Activated gamma-delta T cell treated with Interleukin-2 at 50 U/mL for 16 hours (primary cell): Measurements from ENCODE around the gene KRT77.

Experiments used
- DNase-seq: peaks from one replicate; pipeline ENCODE4 v3.0.0-alpha.2; 2020

KRT77 gene

DNA sequence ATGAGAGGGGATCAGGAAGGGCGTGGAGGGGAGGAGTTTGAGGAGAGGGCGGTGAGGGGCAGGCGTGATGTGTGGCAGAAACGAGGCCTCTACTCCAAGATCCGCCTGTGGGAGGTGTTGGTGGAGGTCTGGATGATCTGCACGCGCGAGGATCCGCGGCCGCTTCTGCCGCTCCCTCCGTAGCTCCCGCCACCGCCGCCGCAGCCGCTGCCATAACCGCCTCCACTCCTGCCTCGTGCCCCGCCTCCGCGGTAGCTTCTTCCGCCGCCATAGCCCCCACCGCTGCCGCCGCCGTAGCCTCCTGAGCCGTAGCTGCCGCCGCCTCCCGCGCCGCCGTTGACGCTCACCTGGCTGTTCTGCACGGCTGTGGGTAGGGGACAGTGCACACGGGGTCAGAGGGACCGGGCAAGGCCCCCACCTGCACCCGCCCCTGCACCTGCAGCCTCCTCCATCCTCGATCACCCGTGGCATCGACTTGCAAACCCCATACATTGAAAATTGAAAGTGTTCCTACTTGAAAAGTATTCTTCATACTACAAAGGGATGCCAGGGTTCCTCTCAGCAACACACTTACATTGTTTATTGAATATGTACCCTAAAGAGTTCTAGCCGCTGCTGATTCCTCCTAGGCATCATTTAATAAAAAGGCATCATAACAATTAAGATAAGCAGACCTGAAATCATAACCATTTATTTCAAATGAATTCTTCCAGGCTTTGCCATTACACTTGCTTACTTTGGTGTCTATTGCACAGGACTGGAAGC is 12.1 kb downstream of the KRT77 start:
- DNase-seq, result peak; percentile 46

DNA sequence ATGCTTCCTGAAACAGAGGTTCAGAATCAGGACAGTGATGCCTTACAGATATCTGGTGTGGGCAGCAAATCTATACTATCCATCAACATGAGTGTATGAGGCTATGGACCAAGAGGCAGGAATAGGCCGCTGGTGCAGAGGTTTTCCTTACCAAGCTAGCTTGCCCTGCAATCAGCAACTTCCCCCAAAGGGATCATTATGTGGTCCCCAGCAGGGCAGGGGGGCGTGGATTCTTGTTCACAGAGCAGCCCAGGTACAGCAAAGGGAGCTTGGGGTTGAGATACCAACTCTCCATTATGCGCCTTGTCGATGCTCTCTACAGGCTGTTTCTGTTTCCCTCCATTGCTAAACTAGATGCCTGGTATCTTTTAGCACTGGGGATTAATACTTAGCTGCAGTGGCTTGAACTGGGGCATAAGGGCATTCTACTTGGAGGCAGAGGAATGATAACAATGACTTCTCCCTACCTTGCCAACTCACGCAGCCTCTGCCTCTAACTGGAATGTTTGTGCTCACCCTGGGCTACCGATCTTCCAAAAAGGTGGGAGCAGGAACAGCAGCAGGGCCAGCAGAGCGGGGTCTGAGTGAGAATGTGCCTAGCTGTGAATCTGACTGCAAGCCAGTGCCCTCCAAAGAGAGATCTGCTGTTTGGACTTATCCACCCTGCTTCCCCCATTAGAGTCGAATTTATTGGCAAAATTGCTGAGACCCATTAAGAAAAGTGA is 12.8 kb downstream of the KRT77 start:
- no peak for DNase-seq

DNA sequence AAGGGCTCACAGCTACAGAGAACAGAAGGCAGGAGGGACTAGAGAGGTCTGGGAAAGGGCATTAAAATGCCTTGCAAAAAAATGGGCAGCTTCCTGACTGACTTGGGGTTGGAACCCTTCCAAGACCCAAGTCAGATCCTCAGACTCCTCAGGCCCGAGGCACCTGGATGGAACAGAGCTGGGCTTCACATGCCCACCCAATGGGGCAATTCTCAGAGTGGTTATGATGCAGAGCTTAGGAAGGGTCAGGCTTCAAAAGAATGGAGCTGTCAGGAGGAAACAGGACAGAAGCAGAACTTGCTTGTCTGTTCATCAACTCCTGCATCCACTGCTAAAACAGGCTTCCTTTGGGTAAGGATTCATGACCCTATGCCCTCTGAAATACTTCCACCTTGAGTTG is 13.4 kb downstream of the KRT77 start:
- DNase-seq, result no peak

DNA sequence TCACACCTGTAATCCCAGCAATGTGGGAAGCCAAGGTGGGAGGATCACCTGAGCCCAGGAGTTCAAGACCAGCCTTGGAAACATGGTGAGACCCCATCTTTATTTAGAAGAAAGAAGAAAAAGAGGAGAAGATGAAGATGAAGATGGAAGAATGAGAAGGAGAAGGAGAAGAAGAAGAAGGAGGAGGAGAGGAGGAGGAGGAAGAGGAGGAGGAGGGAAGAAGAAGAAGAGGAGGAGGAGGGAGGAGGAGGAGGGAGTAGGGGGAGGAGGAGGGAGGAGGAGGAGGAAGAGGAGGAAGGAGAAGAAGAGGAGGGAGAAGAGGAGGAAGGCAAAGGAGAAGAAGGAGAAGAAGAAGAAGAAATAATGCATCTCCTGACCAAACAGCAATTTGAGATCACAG is 14.1 kb downstream of the KRT77 start:
- DNase-seq, result no peak

DNA sequence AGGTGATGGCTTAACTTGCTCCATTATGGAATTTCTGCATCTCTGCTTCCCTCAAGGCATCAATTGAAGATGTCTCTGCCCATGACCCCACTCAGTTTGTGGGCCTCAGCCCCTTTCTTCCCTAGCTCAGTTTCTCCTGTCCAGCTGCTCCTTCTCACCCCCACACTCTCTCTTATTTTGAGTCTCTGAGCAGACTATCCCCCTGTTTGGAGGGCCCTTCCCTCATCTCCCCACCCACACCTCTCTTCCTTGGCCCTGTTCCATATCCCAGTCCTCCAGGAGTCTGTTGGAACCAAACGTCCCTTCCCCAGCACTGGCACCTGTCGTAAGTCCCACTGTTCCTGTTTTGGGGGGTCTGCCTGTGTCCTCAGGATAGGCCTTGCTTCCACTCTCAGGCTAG is 14.8 kb downstream of the KRT77 start:
- no peak for DNase-seq

DNA sequence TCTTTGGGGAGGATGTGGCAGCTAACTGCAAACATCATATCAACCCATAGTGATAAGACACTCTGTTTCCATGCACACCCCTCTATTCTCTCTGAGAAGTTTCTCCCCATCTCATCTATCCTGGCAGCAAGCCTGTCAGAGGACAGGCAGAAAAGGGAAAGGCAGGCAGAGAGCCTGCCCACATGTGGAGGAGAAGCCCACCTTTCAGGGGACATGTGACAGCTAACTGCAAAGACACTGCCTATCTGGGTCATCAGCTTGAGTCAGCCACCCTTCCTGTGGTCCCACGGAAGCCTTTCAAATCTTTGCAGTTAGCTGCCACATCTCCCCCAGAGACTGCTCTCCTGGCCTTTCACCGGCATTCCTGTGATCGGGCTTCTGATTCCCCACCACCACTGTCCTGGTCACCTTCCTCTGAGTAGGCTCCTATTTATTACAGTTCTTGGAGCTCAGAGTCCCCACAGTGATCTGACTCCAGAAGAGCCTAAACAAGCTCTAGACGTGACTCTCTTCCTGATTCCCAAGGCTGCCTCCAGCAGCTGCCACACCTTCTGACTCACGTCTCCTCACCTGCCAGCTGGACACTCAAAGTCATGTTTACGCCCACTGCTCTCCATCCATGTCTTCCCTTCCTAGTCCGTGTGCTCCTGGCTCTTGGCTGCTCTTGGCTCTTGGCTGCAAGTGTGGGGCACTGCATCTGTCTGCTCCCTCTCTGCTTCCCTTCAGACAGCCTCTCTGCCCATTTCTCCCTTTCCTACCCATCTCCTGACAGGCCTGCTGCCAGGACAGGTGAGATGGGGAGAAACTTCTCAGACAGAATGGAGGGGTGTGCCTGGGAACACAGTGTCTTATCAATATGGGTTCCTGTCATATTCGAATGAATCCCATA is 15.6 kb downstream of the KRT77 start:
- no peak for DNase-seq

DNA sequence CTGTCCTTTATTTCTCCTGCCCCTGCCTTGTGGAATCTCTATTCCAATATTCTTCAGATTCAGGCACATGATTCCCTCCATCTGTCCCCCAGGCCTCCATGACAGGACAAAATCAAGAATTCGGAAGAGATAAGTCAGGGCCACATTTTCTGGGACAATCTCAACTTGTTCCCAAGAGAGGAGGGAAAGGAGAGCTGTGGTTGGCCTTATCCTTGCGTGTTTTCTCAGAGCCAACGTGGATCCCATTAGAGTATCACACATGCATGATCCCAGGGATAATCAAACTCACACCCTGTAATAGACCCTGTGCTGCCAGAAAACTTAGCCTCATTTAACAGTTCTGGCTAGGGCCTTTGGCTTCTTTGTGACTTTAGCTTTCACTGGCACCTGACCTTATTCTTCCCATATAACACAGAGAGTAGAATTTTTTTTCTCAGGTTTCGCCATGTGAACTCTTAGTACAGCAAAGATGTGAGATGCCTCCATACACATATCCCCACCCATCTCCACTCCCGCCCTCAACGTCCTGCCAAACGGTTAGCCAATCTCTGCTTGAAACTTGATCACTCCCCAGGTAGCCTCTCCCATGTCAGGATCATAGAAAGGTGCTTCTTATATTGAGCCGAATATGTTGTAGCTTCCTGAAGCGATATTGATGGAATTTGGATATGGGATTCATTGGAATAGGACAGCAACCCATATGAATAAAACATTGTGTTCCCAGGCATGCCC is 16.4 kb downstream of the KRT77 start:
- no peak for DNase-seq

DNA sequence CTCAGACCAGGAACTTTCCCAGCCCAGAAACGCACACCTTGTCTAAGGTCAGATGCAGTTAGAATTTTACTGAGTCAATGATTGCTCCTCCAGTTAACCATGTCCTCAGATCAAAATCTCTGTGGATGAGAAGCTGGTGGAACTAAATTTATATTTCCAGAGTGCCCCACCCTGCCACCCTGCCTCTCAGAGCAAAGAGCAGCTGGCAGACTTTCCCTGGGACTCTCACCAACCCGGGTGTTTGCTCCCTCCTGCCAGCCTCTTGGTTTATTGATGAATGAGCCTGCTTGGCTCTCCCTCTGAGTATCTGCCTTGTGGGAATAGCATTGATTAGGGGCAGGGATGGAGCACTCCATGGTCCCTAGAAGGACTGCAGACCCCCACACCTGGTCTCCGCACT is 17.3 kb downstream of the KRT77 start:
- DNase-seq, result no peak

DNA sequence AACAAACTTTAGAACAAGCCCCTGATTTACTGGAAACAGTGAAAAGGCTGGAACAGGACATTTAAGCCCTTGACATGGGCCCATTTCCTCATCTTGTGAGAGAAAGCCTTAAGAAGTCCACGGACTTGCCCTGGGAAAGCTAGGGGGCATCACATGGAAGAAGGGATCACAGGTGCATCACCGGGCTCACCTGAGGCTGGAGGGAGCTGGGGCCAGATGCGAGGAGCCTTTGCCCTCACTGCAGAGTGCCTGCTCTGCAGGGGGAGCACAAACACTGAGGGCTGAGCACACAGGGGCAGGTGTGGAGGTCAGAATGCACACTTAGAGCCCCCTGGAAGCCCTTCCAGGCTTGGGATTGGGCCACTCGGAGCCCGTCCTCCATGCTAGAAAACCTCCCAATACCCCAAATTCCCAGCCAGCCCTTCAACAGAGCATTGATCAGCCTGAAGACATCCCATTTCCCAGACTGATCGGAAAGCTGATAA is 17.9 kb downstream of the KRT77 start:
- no peak for DNase-seq

DNA sequence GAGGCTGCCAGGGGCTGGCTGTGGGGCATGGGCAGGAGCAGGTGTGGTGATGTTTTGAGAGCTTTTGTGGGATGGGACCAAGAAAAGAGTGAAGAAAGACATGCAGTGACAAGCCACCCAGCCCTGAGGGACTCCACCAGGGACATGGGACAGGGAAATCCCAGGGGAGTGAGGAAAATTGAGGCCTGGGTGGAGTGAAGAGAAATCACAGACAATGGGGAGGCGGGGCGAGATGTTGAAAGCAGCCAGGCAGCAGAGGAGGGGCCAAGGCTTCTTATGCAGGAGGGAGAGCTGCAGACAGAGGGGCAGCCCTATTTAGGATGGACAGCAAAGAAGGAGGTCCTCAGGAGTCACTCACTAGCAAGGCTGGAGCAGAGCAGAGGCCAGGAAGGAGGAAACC is 18.9 kb downstream of the KRT77 start:
- no peak for DNase-seq

DNA sequence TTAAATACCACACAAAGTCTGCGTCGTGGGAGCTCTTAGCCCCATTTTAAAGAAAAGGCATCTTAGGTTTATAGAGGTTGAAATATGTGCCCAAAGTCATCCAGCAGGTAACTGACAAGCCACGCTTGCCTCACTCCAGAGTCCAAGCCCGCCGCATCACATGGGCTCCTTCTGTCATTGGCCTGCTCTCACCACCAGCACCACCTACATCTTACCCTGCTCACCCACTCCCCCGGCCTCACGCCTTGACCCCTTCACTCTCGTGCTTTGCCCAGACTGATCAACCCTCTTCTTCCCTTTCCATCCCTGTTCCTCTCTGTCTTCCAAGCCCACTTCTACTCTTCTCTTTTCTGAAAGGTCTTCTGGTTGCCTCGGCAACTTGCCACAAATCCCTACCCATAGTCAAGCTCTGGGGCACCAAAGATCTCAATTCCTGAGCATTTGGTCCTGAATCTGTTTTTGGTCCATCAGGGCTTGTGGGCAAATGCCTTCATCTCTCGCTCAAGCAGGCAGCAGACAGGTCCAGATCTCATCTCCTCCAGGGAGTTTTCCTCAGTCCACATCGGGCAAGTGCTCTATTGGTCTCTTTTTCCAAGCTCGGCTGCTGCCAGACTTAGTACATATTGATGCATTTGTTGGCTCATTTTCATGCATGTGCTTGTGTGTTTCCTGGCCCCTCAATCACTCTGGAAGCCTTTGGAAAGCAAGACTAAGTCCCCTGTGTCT is 19.6 kb downstream of the KRT77 start:
- no peak for DNase-seq

DNA sequence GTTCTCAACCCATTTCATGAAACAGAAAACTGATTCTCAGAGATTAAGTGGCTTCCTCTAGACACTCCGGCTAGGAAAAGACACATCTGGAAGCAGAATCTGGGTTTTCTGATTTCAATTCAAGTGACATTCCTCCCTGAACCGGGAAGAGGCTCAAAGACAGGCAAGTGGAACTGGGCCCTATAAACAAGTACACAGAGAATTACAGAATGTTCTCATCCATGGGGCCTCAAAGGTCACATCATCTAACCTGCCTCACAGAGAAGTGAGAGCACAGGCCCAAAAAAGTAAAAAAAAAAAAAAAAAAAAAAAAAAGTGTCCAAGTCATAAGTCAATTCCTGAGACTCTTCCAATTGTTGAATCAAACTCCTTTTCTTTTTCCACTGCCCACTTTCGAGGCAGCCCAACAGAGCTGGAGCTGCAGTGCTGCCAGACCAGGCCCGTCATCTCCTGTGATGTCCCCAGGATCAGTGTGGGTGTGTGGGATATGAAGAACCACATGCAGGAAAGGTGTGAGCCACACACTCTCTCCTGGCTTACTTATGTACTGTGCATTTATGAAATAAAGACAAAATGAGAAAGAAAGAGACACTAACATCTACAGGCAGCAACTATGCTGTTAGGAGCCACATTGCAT is 20.3 kb downstream of the KRT77 start:
- no peak for DNase-seq

DNA sequence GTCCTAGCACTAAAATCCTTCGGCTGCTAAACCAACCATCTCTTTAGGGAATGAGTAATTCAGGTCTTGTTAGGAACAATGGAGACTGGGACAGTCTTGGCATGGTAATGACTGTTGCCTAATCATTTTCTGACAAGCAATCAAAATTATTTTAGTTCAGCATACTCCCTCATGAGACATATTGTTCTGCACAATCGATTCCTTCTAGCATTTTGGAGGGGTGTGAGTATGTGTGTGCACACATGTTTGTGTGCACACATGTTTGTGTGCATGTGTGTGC is 21.0 kb downstream of the KRT77 start:
- DNase-seq, result no peak

DNA sequence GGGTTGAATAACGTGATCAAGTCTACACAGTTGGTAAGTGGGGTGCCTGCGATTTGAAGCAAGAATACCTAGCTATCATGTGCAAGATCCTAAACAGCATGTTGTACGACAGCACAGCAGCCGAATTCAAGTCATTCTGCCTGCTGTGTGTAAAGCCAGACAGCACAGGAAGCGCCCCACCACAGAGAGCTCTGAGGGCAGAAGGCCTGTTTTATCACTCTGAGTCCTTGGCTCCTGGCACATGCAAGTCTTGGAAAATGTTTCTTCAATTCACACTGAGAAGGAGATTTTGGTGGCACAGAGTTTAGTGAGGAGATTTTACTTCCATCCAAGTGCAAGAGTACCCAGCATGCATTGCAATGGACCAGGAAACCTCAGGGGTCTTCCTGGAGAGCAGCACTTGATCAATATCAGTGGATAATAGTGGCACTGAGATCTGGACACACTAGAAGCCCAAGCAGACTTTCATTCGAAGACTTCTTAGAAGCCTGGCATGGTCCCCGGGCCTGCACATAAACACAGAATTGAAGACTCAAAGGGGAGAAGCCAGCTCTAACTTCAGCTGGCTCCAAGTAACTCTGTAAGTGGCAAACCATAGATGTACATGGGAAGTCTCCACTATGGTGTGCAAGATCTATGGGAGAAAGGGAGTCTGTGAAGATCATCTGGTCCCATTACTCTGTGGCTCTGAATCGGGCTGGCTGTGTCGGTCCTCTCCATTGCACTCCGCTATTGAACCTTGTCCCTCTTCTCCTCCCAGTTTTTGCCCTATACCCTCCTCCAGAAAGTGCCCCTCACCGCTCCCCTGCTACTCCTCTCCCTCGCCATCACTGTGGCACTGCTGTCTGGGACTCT is 21.6 kb downstream of the KRT77 start:
- peak; percentile 32 for DNase-seq

DNA sequence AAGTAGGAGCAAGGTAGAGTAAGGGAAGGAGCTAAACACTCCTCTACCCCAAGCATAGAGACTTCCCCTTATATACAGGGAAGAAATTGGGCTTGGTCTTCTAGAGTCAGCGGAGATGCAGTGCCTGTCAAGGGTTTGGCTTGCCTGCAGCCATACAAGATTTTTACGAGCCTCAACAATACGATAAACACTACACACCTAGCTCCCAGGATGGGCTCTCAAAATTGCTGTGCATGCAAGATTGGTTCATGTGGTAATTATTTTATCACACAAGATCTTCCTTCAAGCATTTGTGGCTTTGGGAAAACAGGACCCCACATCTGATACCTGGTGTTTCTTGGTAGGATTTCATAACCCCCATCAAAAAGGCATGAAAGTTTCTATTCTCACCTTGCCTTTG is 23.0 kb downstream of the KRT77 start, which contains the start of gene KRT1:
Gene KRT1, minus strand, starts transcription at position 45 of the 400 bp plus-strand sequence. CDS start 59 bp downstream, outside the sequence.
- DNase-seq, result no peak

DNA sequence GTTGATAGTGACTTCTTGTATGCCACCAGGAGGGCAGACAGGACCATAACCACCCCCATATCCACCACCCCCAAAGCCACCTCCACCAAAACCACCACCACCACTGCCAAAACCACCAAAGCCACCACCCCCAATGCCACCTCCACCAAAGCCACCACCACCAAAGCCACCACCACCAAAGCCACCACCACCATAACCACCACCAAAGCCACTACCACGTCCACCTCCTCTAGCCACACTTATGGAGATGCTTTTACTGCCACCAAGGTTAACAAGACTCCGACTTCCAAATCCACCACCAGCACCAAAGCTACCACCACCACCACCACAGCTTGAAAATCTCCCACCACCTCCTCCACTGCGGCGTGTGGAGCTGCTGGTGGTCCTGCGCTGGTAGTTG is 23.4 kb downstream of the KRT77 start:
- DNase-seq, result no peak

DNA sequence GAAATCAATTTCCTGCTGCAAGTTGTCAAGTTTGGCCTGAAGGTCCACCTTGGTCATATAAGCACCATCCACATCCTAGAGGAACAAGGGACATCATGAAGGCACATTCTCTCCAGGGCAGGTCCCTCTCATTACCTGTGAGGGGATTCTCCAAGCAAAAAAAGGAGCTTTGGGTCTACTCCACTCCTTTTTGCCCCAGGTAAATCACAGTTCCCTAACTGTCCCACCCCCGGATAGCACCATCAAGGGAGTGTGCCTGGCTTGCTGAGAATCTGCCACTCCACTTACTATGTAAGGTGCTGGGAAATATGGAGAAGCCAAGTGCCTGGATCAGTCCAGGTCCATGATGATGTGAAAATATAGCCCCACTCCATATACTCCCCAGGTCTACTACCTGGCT is 25.7 kb downstream of the KRT77 start:
- no peak for DNase-seq

DNA sequence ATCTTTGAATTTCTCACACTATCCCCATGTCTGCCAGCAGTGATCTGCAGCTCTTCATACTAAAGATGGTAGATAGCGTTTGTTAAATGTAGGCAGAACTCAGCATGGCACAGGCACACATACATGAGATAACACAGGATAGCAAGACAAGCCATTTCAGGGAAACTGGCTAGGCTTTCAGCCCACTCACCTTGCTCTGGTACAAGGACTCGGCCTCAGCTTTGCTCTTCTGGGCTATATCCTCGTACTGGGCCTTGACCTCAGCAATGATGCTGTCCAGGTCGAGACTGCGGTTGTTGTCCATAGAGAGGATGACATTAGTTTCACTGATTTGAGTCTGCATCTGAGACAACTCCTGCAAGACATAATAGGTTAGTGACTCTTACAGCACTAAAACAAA is 26.2 kb downstream of the KRT77 start:
- DNase-seq, result no peak

DNA sequence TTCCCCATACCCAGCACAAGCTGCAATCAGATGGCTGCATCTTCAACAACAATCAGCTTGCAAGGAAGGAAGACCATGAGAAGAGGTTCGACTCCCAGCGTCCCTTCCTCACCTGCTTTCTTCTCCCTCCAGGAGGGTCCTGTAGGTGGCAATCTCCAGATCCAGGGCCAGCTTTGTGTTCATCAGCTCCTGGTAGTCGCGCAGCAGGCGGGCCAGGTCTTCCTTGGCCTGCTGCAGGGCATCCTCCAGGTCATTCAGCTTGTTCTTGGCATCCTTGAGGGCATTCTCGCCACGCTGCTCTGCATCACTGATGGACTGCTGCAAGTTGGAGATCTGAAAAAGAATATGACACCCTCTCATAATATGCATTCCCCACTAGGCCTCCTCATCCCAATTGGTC is 27.2 kb downstream of the KRT77 start:
- no peak for DNase-seq

DNA sequence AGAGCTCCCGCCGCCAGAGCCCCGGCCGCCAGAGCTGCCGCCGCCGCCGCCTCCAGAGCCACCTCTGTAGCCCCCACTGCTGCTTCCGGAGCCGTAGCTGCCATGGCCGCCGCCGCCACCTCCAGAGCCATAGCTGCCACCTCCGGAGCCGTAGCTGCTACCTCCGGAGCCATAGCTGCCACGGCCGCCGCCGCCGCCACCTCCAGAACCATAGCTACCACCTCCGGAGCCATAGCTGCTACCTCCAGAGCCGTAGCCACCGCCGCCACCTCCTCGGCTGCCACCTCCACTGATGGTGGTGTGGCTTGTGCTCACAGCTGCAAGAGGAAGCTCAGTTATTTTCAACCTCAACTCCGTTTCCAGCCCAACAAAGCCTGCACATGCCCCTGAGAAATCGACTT is 28.0 kb downstream of the KRT77 start:
- no peak for DNase-seq

DNA sequence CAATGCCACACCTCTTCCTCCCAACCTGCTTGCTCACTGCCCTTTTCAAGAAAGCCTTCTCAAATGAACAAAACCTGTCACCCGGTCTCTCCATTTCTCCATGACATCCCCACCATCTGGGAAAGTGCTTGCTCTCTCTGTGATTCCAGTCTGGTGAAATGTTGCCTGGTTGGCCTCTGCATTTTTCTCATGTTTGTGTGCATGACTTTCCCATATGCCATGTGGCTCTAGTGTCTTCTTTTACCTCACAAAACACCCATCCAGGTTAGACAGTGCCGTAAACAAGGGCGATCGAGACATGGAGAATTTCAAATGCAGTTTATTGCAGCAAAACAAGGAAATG is 28.9 kb downstream of the KRT77 start:
- no peak for DNase-seq
